SK-N-DZ (cell line): ENCODE data around the gene NDUFC1.
"Not testable (repeated sequence)": the region's sequence is repeated elsewhere in the genome, so short reads cannot be mapped to it uniquely, and the experiment has no call there.

Experiments
- DNase-seq: peaks from one replicate; pipeline ENCODE4 v3.0.0-alpha.2; 2015; ENCODE audit warnings: low spot score

The NDUFC1 gene

GRCh38 chr4:139299536-139299935 lies 2.7 kb downstream of the NDUFC1 start:
- no peak for DNase-seq

GRCh38 chr4:139297001-139297410 lies 5.3 kb downstream of the NDUFC1 start:
- DNase-seq, result no peak

DNA sequence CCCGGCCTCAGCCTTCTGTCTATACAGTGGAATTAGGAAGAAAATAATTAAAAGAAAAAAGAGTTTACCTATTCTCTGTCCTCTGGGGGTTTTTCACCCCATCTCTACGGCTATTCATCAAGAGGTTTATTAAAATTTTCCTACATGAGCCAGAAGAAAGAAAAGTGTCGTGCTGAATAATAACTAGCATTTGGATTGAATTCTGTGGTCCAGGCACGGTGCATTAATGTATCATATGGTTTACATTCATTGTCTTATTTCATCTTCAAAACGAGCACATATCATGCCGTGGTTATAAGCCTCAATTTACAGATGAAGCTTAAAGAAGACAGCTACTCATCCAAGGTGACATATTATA lies 6.4 kb downstream of the NDUFC1 start:
- no peak for DNase-seq

DNA sequence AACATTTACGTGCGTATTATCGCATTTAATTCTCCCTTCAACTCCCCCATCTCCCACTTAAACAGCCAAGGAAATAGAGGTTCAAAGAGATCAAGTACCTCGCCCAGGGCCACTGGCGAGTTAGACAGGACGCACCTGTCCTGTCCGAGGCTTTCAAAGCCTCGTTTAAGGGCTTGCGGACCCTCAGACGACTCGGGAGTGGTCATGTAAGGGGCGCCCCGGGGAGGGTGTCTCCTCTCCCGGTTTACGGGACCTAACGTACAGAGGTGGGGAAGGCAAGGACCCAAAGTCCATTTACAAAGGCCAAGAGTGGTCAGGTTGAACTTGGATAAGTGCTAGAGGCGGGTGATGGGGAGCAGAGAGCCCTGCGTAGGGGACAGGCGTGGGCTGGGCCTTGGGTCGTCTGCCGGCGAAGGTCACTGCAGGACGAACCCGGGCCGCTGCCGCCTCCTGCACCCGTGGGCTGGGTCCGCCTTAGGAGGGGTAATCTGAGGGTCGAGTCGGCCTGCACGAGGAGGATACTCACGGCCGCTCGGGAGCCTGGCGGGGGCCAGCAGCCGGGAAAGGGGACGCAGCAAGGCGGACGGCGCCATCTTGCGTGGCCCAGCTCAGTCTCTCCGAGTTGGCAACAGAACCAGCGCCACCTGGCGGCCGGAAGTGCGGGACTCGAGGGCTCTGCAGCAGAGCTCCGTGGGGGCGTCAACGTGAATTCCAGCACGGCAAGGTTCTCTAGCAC lies 6.9 kb downstream of the NDUFC1 start:
- peak; percentile 85 for DNase-seq

DNA sequence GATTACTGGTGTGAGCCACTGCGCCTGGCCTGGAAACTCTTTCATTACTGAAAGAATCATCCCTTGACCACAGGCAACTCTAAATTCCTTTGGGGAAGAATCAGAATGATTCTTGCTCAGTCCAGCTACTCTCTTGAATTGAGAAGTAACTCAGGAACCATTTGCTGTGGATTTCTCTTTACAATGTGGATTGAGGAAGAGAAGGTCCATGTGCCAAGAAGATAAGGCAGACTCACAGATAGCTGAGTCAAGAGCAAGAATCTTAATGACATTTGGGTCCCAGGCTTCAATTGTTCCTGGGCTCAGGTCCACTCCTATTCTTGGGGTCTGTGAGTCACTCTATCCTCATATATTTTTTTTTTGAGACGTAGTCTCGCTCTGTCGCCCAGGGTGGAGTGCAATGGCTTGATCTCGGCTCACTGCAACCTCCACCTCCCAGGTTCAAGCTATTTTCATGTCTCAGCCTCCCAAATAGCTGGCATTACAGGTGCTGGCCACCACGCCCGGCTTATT lies 16.0 kb downstream of the NDUFC1 start:
- DNase-seq, result no peak

- DNase-seq, result no peak
These were observed 19.6 kb downstream of the NDUFC1 start for GRCh38 chr4:139282721-139283075.

DNA sequence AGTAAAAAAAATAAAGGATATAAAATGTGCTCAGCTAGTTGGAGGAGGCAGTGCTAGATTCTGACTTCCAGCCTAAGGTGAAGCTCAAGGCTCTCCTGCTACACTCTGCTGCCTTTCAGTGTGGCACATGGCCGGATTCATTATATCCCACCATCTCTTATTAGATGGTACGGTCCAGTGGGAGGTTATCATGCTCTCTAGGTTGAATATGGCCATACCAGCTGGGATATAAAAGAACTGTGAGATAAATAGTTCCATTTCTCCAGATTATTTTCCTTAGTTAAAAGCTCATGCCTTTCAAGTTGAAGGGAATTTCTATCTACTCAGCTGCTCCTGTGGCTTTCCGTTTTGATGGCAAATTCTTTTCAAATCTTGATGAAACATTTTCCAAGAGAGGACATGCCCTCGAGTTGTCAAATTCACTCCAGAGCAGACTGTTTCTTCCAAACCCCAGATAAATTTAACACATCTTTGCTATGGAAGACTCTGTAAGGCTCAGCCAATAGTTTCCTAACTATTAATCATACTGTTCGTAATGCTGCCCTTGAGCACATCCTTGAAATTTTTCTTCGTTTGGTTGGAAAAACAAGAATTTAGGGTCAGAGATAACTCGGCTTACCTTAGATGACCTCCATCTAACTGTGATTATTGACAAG lies 20.1 kb downstream of the NDUFC1 start:
- no peak for DNase-seq

DNA sequence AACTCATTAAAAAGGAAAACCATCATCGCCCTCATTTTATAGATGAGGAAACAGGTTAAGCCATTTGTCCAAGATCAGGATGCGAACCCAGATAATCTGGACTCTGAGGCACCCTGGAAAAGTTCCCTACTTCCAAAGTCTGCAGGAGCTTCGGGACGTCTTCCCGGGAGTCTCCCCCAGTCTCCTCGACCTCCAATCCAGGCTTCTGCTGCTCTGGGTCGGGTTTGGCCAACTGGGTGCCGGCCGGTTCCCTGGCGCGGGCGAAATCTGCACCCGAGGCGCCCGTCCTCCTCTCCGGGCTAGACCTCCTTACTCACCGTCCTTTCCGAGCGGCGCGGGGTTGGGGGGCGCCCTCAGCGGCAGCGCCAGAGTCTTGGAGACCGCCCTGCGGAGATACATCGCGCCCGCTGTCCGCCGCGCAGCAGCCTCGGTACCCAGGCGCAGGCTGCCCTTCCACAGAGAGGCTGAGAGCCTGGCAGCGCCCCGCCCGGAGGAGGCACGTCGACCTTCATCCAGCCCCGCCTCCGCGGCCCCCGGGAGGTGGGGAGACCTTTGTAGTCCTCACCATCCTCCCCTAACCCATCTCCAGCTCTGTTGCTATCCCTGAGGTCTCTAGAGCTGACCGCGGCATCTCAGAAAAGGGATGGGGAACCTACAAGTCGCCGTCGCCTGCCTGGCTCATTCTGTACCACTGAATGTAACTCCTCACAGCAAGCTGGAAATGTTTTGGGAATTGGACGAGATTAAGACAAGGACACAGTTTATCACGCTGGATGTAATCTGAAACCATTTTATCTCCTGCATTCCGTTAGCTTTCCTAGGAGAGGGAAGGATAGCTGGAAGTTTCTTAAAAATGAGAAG lies 22.3 kb downstream of the NDUFC1 start, which contains the start of gene MGARP:
Gene MGARP, minus strand, starts transcription at position 466 of the 861 bp plus-strand sequence. Its CDS starts 67 bp downstream, at position 399.
- DNase-seq, result peak; percentile 49

DNA sequence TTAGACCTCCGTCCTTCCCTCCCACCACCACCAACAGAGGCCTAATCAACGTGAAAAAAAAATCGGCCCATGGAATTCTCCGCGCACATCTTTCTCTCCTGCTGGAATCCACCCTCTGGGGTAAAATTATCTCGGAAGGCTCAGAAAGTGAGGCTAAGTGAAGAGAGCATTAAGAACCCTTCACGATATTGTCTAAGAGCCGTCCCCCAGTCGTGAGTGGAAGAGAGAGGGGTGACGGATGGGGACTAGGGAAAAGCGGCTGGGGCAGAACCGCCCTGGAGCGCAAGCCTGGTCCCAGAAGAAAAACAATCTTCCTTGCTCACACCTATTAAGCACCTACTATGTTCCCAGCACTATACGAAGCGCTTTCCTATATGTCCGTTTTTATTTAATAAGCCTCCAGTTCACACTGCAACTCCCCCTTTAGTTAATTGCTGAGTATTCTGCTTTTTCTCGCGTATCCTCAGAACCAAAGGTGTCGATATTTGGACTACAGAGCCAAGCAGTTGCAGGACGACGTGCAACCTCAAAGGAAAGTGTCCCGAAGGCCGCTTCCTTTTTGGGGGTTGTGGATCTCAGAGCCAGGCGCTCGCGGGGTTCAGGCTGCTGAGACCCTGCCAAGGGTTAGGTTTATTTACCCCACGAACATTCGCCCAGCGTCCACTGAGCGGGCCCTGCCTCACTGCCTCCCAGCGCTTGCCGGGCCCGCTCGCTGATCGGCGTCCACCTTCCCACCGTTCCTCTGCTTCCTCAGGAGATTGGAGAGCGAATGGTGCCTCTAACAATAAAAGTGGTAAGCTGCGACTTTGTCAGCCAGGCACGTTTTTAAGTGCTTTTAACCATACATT lies 23.1 kb downstream of the NDUFC1 start:
- DNase-seq, result no peak

DNA sequence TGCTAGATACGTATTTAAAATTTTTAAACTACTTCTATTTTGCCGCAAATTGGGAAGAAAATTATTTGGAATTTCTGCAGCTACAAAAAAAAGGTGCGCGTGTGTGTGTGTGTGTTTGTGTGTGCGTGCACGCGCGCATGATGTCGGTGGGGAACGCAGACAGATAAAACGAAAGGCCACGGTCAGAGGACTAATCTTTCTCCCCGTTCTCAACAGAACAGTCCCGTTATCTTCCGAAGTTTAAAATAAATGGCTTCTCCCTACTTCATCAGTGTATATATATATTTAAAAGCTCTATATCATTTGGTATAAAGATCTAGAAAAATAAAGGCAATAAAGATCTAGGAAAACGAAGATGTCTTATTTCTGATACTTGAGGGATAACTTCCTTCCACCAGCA lies 23.8 kb downstream of the NDUFC1 start:
- DNase-seq, result no peak

DNA sequence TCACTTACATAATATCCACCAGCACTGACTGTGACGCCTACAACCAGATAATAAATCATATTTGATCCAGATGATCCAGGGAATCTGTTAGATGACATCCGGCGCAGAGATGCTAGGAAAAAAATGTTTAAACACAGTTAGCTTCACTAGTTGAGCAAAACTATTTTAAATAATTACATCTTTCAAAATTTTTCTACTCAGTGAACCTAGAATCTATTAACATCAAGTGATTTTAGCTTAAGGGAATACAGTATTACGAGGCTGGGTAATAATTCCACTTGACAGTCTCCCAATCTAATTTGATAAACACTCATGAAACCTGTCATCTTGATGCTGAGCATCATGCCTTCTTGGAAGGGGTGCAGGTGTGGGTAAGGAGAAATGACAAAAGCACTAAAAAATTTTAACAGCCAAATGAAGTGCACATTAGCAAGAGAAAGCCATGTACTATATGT lies 27.0 kb downstream of the NDUFC1 start:
- DNase-seq, result peak; percentile 90

GRCh38 chr4:139274790-139275189 lies 27.5 kb downstream of the NDUFC1 start:
- DNase-seq, result no peak

DNA sequence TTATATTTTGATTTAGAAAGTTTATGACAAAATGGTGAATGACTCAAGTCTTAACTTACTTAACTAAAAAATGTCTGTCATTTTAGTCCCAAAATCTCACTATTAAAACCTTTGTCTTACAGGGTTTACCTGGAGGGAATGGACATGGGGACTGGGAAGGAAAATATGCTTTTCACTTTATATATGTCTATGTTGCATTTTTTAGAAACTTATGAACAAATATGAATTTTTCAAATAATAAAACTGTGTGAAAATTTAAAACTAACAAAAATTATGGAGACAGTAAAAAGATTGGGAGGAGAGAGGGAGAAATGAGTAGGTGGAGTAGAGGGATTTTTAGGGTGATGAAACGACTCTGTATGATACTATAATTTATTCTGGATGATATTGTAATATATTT lies 28.4 kb downstream of the NDUFC1 start:
- no peak for DNase-seq

DNA sequence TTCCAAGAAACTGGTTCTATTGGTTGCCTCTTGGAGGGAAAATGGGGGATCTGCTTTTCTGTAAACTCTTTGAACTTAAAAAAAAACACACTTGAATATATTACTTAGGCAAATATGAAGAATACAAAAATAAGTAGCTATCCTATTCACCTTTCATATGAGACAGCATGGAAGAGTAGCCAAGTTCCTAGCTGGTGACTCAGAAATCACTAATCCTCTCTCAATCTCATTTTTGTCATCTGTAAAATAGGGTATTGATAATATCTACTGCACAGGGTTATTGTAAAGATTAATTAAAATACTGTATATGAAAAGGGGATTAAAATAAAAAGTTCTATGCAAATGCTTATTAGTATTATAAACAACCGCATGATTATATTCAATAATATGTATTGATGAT lies 35.0 kb downstream of the NDUFC1 start:
- DNase-seq, result no peak

DNA sequence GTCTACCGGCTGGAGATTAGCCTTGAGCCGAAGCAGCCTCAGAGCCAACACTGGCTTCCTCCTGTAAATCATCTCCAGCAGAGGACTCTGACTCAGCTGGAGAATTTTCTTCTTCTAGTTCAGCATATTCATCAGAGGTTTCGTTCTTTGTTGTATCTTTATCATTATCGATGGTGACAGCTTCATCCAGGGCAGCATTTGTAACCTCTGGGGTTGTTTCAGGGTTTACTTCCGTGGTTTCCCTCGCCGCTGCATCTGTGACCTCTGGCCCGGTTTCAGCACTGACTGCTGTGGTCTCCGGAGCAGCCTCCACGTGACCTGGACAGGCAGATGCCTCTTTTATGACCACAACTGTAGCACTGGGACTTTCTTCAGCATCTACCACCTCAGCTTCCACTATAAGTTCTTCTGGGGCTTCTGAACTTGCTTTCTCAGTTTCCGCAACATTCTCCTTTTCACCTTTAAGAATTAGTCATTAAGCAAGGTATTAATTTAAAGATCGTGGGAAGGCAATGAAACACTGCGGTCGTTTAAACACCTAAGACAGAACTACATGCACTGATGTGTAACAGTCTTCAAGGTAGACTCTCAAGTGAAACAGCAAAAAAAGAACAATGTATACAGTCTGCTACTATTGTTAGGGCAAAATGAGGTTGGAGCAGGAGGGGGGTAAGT lies 35.6 kb downstream of the NDUFC1 start:
- DNase-seq, result peak; percentile 68

GRCh38 chr4:139266208-139266582 lies 36.1 kb downstream of the NDUFC1 start:
- DNase-seq, result no peak

GRCh38 chr4:139265654-139266053 lies 36.6 kb downstream of the NDUFC1 start:
- no peak for DNase-seq

GRCh38 chr4:139256349-139256748 lies 45.9 kb downstream of the NDUFC1 start:
- no peak for DNase-seq

GRCh38 chr4:139255581-139255980 lies 46.7 kb downstream of the NDUFC1 start:
- not testable (repeated sequence) for DNase-seq

GRCh38 chr4:139253713-139254112 lies 48.6 kb downstream of the NDUFC1 start:
- no peak for DNase-seq

DNA sequence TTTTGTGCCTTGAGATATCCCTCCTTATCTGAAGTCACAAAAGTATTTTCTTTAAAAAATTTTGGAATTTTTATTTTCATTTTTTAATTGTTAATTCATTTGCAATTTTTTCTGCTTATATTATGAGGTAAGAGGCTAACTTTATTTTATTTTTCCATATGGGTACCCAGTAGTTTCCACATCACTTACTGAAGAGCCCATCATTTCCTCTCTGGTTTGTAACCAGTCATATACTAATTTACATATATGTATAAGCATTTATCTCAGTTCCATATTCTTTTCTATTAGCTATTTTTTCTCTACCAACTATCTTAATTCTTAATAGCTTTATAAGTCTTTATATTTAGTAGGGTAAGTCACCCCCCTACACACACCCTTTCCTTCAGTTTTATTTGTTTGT lies 49.2 kb downstream of the NDUFC1 start:
- DNase-seq, result no peak
